Adrenal gland (tissue), 5 donors: ENCODE measurements around the gene BGN.

Experiments
- CTCF ChIP-seq, 6 experiments: fragments of 450-650 bp in 4 of 6; fragments of 200-600 bp in 2 of 6; sonication (generic) in 1 of 6; IDR thresholded peaks; 1 replicate in 5 of 6; 2 replicates in 1 of 6; pipeline versions ENCODE4 v1.5.1 to v1.8.0; 2016 to 2021; ENCODE audit warnings: antibody characterized with exemption in 6 of 6, mild to moderate bottlenecking in 2 of 6, moderate library complexity in 1 of 6
- POLR2A ChIP-seq, 2 donors: fragments of 450-650 bp; IDR thresholded peaks; one replicate each; pipeline ENCODE4 v1.6.1; 2017; ENCODE audit warnings: antibody characterized with exemption in 2 of 2, mild to moderate bottlenecking in 2 of 2, moderate library complexity in 1 of 2
- donor health status: DM: no; HTN: no; CAD: no.

- no peak for TF ChIP-seq POLR2A (IDR thresholded peaks at IDR 0.05)
- no peak for TF ChIP-seq CTCF (IDR thresholded peaks at IDR 0.05)
These were observed 32.4 kb downstream of the BGN start for GRCh38 chrX:153527208-153527607.
